ENCODE data around the gene VSTM4. TPM values are rescaled to one million over a fixed set of nuclear protein-coding genes. Genes with fewer than 3 reads are reported as not detected.

The VSTM4 gene
- total RNA-seq, 1 experiment from 2014 or later: 0.72 TPM

GRCh38 chr10:49058463-49059255 is 56.7 kb downstream of the VSTM4 start:
- ATAC-seq: no peak
- CTCF ChIA-PET: no interaction called here

More at GRCh38 chr10:49058463-49059255, 56.7 kb downstream of the VSTM4 start:
- no peak for TF ChIP-seq RORB (CRISPR knock-in tag; IDR thresholded peaks at IDR 0.05)
- no peak for TF ChIP-seq ETV6 (CRISPR knock-in tag; IDR thresholded peaks at IDR 0.05)
- TF ChIP-seq USF2 (CRISPR knock-in tag; IDR thresholded peaks at IDR 0.05): no peak
- no peak for TF ChIP-seq CREB1 (CRISPR knock-in tag; IDR thresholded peaks at IDR 0.05)
- TF ChIP-seq ERG (CRISPR knock-in tag; IDR thresholded peaks at IDR 0.05): no peak
- TF ChIP-seq NR3C1 (CRISPR knock-in tag; conservative IDR thresholded peaks at IDR 0.05; ENCODE audit: low read depth): no peak
- TF ChIP-seq MYBL2 (CRISPR knock-in tag; IDR thresholded peaks at IDR 0.05): no peak
- no peak for TF ChIP-seq PRDM15 (CRISPR knock-in tag; IDR thresholded peaks at IDR 0.05)
- TF ChIP-seq ARID4B (CRISPR knock-in tag; IDR thresholded peaks at IDR 0.05; ENCODE audit: borderline replicate concordance): no peak
- no peak for TF ChIP-seq FOXJ3 (CRISPR knock-in tag; IDR thresholded peaks at IDR 0.05; ENCODE audit: borderline replicate concordance)
- TF ChIP-seq CREM (CRISPR knock-in tag; IDR thresholded peaks at IDR 0.05): no peak
- TF ChIP-seq FOXK1 (CRISPR knock-in tag; IDR thresholded peaks at IDR 0.05): no peak
- TF ChIP-seq ATF1 (CRISPR knock-in tag; IDR thresholded peaks at IDR 0.05): no peak
- no peak for TF ChIP-seq ZBTB21 (CRISPR knock-in tag; IDR thresholded peaks at IDR 0.05; ENCODE audit: borderline replicate concordance)
- TF ChIP-seq IRF1 (CRISPR knock-in tag; IDR thresholded peaks at IDR 0.05): no peak
- TF ChIP-seq ZNF317 (CRISPR knock-in tag; IDR thresholded peaks at IDR 0.05; ENCODE audit: borderline replicate concordance, low read depth): no peak
- no peak for TF ChIP-seq SMAD3 (CRISPR knock-in tag; IDR thresholded peaks at IDR 0.05; ENCODE audit: borderline replicate concordance)
- no peak for TF ChIP-seq ELF4 (CRISPR knock-in tag; IDR thresholded peaks at IDR 0.05; ENCODE audit: low read depth)
- no peak for TF ChIP-seq ZNF121 (CRISPR knock-in tag; IDR thresholded peaks at IDR 0.05)
- Mint-ChIP-seq H3K4me1 (no peaks in the 10 kb centered on the region), H3K36me3 (peaks cover 24% of the 10 kb centered on the region), H3K9me3 (peaks cover 43% of the 10 kb centered on the region), H3K27ac (no peak overlapping the region), H3K4me3 (no peak overlapping the region), H3K27me3 (ENCODE audit: low read depth) (no peaks in the 10 kb centered on the region; the same call in none of the 2 replicates)
- POLR2A ChIA-PET: no interaction called here
- no peak for DNase-seq (ENCODE audit: low spot score)

Measured in WTC11 (cell line).